ENCODE results near the gene KIAA1217.
"Not testable (repeated sequence)": the region's sequence is repeated elsewhere in the genome, so short reads cannot be mapped to it uniquely, and the experiment has no call there.

The KIAA1217 gene

DNA sequence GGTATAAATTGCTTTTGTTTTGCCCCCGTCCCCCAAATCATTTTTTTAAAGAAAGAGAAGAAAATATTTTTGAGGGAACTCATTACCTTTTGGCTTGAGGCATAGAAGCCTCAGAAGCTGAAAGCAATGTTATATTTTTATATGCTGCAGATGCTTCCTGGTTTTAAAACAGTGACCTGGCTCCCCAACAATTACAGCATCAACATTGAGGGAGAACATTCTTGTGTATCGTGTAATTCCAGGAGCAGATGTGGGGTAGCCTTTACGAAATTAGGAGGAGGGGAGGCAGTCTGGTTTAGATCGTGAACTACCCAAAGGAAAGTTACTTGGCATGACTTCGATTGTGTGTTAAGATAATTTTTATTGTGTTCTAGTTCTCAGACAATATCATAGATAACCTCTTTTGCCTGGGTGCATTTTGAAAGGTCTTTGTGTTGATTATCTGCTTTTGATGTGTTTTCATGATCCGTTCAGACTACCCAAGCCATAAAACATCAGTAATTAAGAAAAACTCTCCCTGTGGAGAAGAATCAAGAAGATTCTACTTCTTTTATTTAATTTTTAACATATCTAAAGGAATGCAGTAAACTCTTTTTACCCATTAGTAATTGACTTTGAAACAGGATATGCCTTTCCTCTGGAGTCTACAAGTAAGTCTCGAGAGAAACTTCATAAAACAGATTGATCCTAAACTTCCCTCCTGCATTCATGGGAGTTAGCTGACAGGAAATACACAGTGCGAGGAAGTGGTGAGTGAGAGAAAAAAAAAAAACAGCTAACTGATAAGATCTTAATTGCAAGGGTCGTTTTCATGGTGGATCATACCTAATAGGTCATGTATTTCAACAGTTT is 141.4 kb downstream of the KIAA1217 start:
- H3K4me3 ChIP-seq = no peak overlapping the region
- TF ChIP-seq, protein P1, sequence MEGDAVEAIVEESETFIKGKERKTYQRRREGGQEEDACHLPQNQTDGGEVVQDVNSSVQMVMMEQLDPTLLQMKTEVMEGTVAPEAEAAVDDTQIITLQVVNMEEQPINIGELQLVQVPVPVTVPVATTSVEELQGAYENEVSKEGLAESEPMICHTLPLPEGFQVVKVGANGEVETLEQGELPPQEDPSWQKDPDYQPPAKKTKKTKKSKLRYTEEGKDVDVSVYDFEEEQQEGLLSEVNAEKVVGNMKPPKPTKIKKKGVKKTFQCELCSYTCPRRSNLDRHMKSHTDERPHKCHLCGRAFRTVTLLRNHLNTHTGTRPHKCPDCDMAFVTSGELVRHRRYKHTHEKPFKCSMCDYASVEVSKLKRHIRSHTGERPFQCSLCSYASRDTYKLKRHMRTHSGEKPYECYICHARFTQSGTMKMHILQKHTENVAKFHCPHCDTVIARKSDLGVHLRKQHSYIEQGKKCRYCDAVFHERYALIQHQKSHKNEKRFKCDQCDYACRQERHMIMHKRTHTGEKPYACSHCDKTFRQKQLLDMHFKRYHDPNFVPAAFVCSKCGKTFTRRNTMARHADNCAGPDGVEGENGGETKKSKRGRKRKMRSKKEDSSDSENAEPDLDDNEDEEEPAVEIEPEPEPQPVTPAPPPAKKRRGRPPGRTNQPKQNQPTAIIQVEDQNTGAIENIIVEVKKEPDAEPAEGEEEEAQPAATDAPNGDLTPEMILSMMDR (IDR thresholded peaks at IDR 0.05) = no peak
- peak overlapping the region in 1 of 2 donors; percentile 46 for H3K27ac ChIP-seq
- DNase-seq (ENCODE audit: low spot score) = no peak

DNA sequence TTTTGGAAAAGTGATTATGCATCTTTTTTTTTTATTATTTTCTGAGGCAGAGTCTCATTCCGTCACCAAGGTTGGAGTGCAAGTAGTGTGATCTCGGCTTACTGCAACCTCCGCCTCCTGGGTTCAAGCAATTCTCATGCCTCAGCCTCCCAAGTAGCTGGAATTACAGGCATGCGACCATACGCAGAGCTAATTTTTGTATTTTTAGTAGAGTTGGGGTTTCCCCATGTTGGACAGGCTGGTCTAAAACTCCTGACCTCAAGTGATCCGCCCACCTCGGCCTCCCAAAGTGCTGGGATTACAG is 141.9 kb downstream of the KIAA1217 start:
- not testable (repeated sequence) for H3K4me3 ChIP-seq; DNase-seq (ENCODE audit: low spot score); H3K27ac ChIP-seq

DNA sequence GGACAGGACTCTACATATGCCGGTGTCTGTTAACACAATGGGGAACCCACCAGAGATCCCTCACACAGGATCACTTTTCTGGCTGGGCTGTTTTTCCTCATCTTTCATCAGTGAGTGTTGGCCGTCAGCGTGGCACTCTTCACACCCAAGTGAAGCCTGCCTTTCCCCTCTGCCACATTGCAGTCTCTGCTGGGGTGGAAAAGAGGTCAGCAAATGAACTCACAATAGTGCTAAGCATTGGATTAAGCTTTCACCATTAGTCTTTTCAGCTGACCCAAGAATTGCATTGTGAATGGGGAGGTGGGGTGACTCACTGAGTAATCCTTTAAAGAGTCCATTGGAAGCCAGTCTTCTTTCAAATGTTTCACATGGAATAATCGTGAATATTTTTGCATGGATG is 143.0 kb downstream of the KIAA1217 start:
- Histone ChIP-seq H3K27ac (no peak overlapping the region), H3K4me3 (no peak overlapping the region)
- TF ChIP-seq, protein P1 (IDR thresholded peaks at IDR 0.05) = no peak
- no peak for DNase-seq (ENCODE audit: low spot score)

DNA sequence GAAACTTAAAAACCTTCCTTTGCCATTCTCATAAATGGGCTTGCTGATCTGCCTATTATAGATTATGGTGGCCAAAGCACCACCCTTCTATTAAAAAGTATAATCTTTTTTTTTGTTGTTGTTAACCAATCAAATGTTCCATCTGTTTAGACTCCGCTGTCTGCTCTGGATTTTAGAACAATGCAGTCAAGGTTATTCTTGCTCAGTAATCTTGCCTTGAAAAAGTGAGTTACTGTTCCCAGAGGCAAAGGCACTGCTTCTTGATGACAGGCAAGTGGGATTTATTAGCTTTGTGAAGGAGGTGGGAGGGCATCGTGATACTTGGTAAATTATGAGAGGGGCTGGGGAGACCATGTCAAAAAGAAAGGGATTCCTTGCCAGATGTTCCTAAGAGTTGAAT is 143.5 kb downstream of the KIAA1217 start:
- H3K27ac ChIP-seq = no peak overlapping the region
- H3K4me3 ChIP-seq = no peak overlapping the region
- TF ChIP-seq, protein P1 (IDR thresholded peaks at IDR 0.05) = no peak
- no peak for DNase-seq (ENCODE audit: low spot score)

DNA sequence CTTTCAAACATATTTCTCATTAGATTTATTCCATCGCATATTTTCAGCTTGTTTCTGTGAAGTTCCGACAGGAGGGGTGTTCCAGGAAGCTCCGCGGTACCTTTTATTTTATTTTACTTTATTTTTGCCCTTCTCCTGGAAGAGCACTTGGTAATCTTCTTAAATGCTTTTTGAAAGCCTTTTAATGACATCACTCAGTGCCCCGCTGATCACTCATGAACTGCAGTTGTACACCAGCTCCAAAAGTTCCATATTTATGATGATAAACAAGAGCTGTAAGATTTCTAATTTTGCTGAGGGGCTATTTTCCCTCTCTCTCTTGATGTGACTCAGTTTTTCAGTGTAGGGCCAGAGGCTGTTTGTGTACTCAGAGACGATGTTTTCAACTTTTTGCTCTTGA is 144.4 kb downstream of the KIAA1217 start:
- DNase-seq (ENCODE audit: low spot score) = no peak
- no peak overlapping the region for H3K27ac ChIP-seq
- TF ChIP-seq, protein P1 (IDR thresholded peaks at IDR 0.05) = no peak
- H3K4me3 ChIP-seq = no peak overlapping the region

DNA sequence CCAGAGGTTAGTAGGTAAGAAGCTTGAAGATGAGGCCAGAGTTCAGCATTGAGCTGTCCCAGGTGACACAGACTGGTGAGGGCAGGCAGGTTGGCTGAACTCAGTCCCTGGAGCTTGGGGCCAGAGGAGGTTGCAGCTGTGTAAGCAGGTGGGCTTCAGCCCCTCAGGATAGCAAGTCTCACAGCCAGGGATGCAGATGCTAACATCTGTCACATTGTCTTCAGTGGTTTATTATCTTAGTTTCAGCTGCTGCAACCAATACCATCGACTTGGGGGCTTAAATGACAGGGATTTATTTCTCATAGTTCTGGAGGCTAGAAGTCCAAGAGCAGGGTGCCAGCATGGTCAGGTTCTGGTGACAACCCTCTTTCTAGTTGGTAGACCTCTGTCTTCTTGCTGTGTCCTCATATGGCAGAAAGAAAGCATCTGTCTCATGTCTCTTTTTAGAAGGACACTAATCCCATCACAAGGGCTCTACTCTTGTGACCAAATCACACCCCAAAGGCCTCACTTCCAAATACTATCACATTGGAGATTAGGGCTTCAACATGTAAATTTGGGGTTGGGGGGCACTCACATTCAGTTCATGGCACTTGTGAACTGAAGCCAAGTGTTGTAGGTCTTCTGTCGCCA is 146.2 kb downstream of the KIAA1217 start:
- DNase-seq (ENCODE audit: low spot score) = no peak
- Histone ChIP-seq H3K27ac (no peak overlapping the region), H3K4me3 (no peak overlapping the region)
- TF ChIP-seq, protein P1 (IDR thresholded peaks at IDR 0.05) = no peak

DNA sequence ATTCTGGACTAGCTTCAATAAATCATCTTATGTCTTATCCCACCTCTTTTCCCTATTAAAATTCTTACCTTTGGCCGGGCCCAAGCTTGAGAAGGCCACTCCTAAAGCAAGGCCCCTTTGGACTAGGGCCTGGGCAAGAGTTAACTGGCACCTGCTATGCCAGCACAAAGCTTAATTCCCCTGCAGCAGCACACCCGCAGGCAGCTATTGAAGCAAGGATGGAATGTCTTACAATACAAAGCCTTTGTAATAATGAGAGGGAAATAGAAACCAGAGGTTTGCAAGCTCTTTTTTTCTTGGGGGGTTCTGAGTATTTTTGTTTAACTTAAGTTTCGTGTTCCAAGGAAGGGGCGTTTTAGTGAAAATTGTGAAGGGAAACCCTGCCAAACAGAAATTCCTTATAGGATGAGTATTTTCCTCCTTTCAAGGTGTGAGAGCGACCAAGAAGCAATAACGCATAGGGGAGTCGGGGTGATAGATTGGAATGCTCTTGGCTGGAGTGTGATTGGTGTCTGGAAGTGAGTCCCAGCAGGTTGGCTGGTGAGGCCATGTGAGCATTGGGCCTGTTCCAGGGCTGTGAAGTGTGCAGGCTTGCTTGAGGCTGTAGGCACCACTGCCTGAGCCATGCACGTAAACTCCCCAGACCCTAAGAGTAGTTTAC is 148.5 kb downstream of the KIAA1217 start:
- no peak for DNase-seq (ENCODE audit: low spot score)
- no peak overlapping the region for H3K4me3 ChIP-seq
- H3K27ac ChIP-seq = no peak overlapping the region
- TF ChIP-seq, protein P1 (IDR thresholded peaks at IDR 0.05) = no peak
